ENCODE data around the gene MZB1. TPM values are rescaled to one million over a fixed set of nuclear protein-coding genes. Genes with fewer than 3 reads are reported as not detected.

The MZB1 gene
- total RNA-seq, 1 donor from 2014 or later: not detected

GRCh38 chr5:139415221-139415861 lies 25.6 kb upstream of the MZB1 start:
- no peak for DNase-seq (ENCODE audit: extremely low spot score in 2 of 2)
- Histone ChIP-seq H3K27me3 (no peaks in the 10 kb centered on the region), H3K4me3 (no peak overlapping the region), H3K36me3 (no peaks in the 10 kb centered on the region), H3K9me3 (no peaks in the 10 kb centered on the region), H3K27ac (no peak overlapping the region), H3K4me1 (peaks cover 47% of the 10 kb centered on the region)
- intact Hi-C loops (cut with DNase I): no loop called here
- peak in 1 of 2 donors; percentile 18 for TF ChIP-seq POLR2AphosphoS5 (IDR thresholded peaks at IDR 0.05; ENCODE audit: insufficient read depth in 1 of 2, low read depth in 1 of 2)
- no peak for TF ChIP-seq POLR2A (IDR thresholded peaks at IDR 0.05)
- TF ChIP-seq CTCF (IDR thresholded peaks at IDR 0.05): no peak

- Histone ChIP-seq H3K27me3 (no peaks in the 10 kb centered on the region), H3K27ac (peak overlapping the region; percentile 37), H3K4me1 (peaks cover 51% of the 10 kb centered on the region), H3K4me3 (no peak overlapping the region), H3K36me3 (no peaks in the 10 kb centered on the region), H3K9me3 (no peaks in the 10 kb centered on the region)
- no peak for DNase-seq (ENCODE audit: extremely low spot score in 2 of 2)
- TF ChIP-seq CTCF (IDR thresholded peaks at IDR 0.05) (no peak), POLR2A (IDR thresholded peaks at IDR 0.05) (no peak), POLR2AphosphoS5 (IDR thresholded peaks at IDR 0.05; ENCODE audit: insufficient read depth in 1 of 2, low read depth in 1 of 2) (no peak)
- intact Hi-C loops (cut with DNase I): no loop called here
Measured at GRCh38 chr5:139414581-139415130, 24.9 kb upstream of the MZB1 start.

GRCh38 chr5:139413963-139414362 lies 24.2 kb upstream of the MZB1 start:
- Histone ChIP-seq H3K27me3 (no peaks in the 10 kb centered on the region), H3K4me1 (peaks cover 51% of the 10 kb centered on the region), H3K36me3 (no peaks in the 10 kb centered on the region), H3K9me3 (no peaks in the 10 kb centered on the region), H3K27ac (peak overlapping the region; percentile 37), H3K4me3 (no peak overlapping the region)
- intact Hi-C loops (cut with DNase I): no loop called here
- DNase-seq (ENCODE audit: extremely low spot score in 2 of 2): no peak
- TF ChIP-seq POLR2AphosphoS5 (IDR thresholded peaks at IDR 0.05; ENCODE audit: insufficient read depth in 1 of 2, low read depth in 1 of 2) (no peak), POLR2A (IDR thresholded peaks at IDR 0.05) (no peak), CTCF (IDR thresholded peaks at IDR 0.05) (no peak)

- Histone ChIP-seq H3K36me3 (no peaks in the 10 kb centered on the region), H3K9me3 (no peaks in the 10 kb centered on the region), H3K27ac (no peak overlapping the region), H3K4me3 (no peak overlapping the region), H3K4me1 (peaks cover 51% of the 10 kb centered on the region), H3K27me3 (no peaks in the 10 kb centered on the region)
- intact Hi-C loops (cut with DNase I): no loop called here
- no peak for DNase-seq (ENCODE audit: extremely low spot score in 2 of 2)
- TF ChIP-seq POLR2AphosphoS5 (IDR thresholded peaks at IDR 0.05; ENCODE audit: insufficient read depth in 1 of 2, low read depth in 1 of 2) (no peak), CTCF (IDR thresholded peaks at IDR 0.05) (no peak), POLR2A (IDR thresholded peaks at IDR 0.05) (no peak)
Measured at GRCh38 chr5:139413153-139413552, 23.4 kb upstream of the MZB1 start.

Measured in vagina (tissue), 2 donors.